Sigmoid colon (tissue), 4 donors: ENCODE measurements around the gene PAX5.

Source experiments
- POLR2A ChIP-seq, 2 donors: fragments of 450-650 bp; IDR thresholded peaks; one replicate each; pipeline ENCODE4 v1.6.1; 2016; ENCODE audit warnings: antibody characterized with exemption in 2 of 2, mild to moderate bottlenecking in 2 of 2, moderate library complexity in 2 of 2
- POLR2AphosphoS5 ChIP-seq, 4 donors: sonication (generic); formaldehyde crosslinking; IDR thresholded peaks; one replicate each; pipeline ENCODE4 v1.6.1; 2017; ENCODE audit warnings: antibody characterized with exemption in 4 of 4
- TF ChIP-seq, protein P1 (sequence below), 4 experiments: fragments of 450-650 bp in 3 of 4; fragments of 200-600 bp in 1 of 4; IDR thresholded peaks; one replicate each; pipeline ENCODE4 v1.5.1; 2016 to 2019; ENCODE audit warnings: antibody characterized with exemption in 4 of 4, mild to moderate bottlenecking in 3 of 4, moderate library complexity in 2 of 4

DNA sequence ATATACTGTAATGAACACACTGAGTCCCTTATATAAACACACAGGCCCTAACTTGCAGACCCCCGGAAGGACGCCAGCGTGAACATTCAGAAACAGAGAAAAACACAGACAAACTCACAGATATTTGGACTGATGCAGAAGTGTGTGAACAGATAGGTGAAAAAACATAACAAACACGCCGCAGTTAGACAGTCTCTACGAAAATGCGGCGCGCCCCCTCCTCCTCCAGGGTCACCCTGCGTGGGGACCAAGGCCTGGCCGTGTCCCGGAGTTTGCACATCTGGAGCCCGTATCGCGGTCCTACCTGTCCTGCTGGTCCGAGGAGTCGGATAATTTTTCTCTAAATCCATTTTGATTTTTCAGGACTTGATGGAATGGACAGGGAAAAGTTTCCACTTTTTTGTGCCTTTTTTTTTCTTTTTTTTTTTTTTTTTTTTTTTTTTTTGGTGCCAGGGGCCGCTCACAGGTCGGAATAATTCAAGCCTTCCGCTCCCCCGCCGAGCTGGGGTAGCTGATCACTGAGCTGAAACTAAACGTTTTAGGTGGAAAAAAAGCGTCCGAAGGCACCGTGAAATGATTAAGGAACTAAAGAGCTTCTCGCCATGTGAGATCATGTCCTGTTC, at the start of gene PAX5:
- TF ChIP-seq, protein P1, sequence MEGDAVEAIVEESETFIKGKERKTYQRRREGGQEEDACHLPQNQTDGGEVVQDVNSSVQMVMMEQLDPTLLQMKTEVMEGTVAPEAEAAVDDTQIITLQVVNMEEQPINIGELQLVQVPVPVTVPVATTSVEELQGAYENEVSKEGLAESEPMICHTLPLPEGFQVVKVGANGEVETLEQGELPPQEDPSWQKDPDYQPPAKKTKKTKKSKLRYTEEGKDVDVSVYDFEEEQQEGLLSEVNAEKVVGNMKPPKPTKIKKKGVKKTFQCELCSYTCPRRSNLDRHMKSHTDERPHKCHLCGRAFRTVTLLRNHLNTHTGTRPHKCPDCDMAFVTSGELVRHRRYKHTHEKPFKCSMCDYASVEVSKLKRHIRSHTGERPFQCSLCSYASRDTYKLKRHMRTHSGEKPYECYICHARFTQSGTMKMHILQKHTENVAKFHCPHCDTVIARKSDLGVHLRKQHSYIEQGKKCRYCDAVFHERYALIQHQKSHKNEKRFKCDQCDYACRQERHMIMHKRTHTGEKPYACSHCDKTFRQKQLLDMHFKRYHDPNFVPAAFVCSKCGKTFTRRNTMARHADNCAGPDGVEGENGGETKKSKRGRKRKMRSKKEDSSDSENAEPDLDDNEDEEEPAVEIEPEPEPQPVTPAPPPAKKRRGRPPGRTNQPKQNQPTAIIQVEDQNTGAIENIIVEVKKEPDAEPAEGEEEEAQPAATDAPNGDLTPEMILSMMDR (IDR thresholded peaks at IDR 0.05): no peak
- TF ChIP-seq POLR2A (IDR thresholded peaks at IDR 0.05) (no peak), POLR2AphosphoS5 (IDR thresholded peaks at IDR 0.05) (no peak)
